GM23338 (cell line): Measurements from ENCODE around the gene NDUFV1. TPM values are rescaled to one million over a fixed set of nuclear protein-coding genes. Genes with fewer than 3 reads are reported as not detected.

Source experiments
- ATAC-seq: fragments of 200-7000 bp; cut with Tn5 transposase; 3 replicates; pipeline ENCODE4 v1.9.1; 2020
- DNase-seq: peaks from one replicate; pipeline ENCODE4 v3.0.0-alpha.2; 2015; ENCODE audit warnings: low spot score
- H2AFZ ChIP-seq: fragments of 200-600 bp; sonication (generic); 2 replicates; pipeline ENCODE4 v1.8.0; 2016; ENCODE audit warnings: antibody characterized with exemption, mild to moderate bottlenecking, moderate library complexity
- H3F3A ChIP-seq: fragments of 200-600 bp; sonication (generic); replicated peaks from 2 replicates; pipeline ENCODE4 v1.8.0; 2017; ENCODE audit warnings: antibody characterized with exemption, mixed run types, low read depth
- H3K27ac ChIP-seq: fragments of 200-600 bp; sonication (generic); 2 replicates; pipeline ENCODE4 v1.6.1; 2016; ENCODE audit warnings: low read depth
- H3K27me3 ChIP-seq: fragments of 200-600 bp; sonication (generic); 2 replicates; pipeline ENCODE4 v1.8.0; 2016; ENCODE audit warnings: mild to moderate bottlenecking, mixed run types, moderate library complexity; ENCODE audit not compliant: insufficient read depth
- H3K36me3 ChIP-seq: fragments of 200-600 bp; sonication (generic); 2 replicates; pipeline ENCODE4 v1.8.0; 2016; ENCODE audit warnings: mild to moderate bottlenecking; ENCODE audit not compliant: insufficient read depth
- H3K4me1 ChIP-seq: fragments of 200-600 bp; sonication (generic); 2 replicates; pipeline ENCODE4 v1.8.0; 2016; ENCODE audit warnings: mild to moderate bottlenecking, moderate library complexity; ENCODE audit not compliant: insufficient read depth
- H3K4me2 ChIP-seq: fragments of 200-600 bp; sonication (generic); 2 replicates; pipeline ENCODE4 v1.7.1; 2017; ENCODE audit warnings: mixed run types
- H3K4me3 ChIP-seq: fragments of 200-600 bp; sonication (generic); 2 replicates; pipeline ENCODE4 v1.6.1; 2016; ENCODE audit warnings: mixed run types
- H3K79me2 ChIP-seq: fragments of 200-600 bp; sonication (generic); replicated peaks from 2 replicates; pipeline ENCODE4 v1.8.0; 2017; ENCODE audit warnings: mild to moderate bottlenecking; ENCODE audit not compliant: insufficient read depth
- H3K9me2 ChIP-seq: fragments of 200-600 bp; sonication (generic); 2 replicates; pipeline ENCODE4 v1.8.0; 2017; ENCODE audit not compliant: insufficient read depth
- H4K20me1 ChIP-seq: fragments of 200-600 bp; sonication (generic); replicated peaks from 2 replicates; pipeline ENCODE4 v1.8.0; 2017; ENCODE audit warnings: mild to moderate bottlenecking; ENCODE audit not compliant: insufficient read depth
- H3K27ac Mint-ChIP-seq: 2 replicates; pipeline ENCODE4 v1.8.0; 2020; ENCODE audit warnings: inconsistent platforms, mild to moderate bottlenecking, moderate library complexity, mixed read lengths
- H3K27me3 Mint-ChIP-seq: 3 replicates; pipeline ENCODE4 v1.8.0; 2022; ENCODE audit warnings: low read depth, mild to moderate bottlenecking, moderate library complexity, mixed read lengths, inconsistent platforms; ENCODE audit not compliant: insufficient read depth, poor library complexity
- H3K36me3 Mint-ChIP-seq: 3 replicates; pipeline ENCODE4 v1.8.0; 2021; ENCODE audit warnings: low read depth, mild to moderate bottlenecking, inconsistent platforms, moderate library complexity, mixed read lengths
- H3K4me1 Mint-ChIP-seq: 3 replicates; pipeline ENCODE4 v1.8.0; 2020; ENCODE audit warnings: mild to moderate bottlenecking, inconsistent platforms, mixed read lengths
- H3K4me3 Mint-ChIP-seq: 3 replicates; pipeline ENCODE4 v1.8.0; 2021; ENCODE audit warnings: moderate library complexity, mild to moderate bottlenecking, inconsistent platforms, mixed read lengths
- H3K9me3 Mint-ChIP-seq: 3 replicates; pipeline ENCODE4 v1.8.0; 2020; ENCODE audit warnings: moderate library complexity, mild to moderate bottlenecking, inconsistent platforms, mixed read lengths
- CREB1 ChIP-seq: fragments of 250-450 bp; sonication (Bioruptor Pico); IDR thresholded peaks from 2 replicates; pipeline ENCODE4 v1.5.0; 2020; ENCODE audit warnings: low read depth, mild to moderate bottlenecking, moderate library complexity
- CTCF ChIP-seq, 2 experiments: fragments of 200-600 bp in 1 of 2; sonication (generic) in 1 of 2; conservative IDR thresholded peaks; 2 replicates each; pipeline versions ENCODE4 v1.5.1 to v1.6.1; 2016 to 2017; ENCODE audit warnings: antibody characterized with exemption in 2 of 2, low read depth in 2 of 2, mild to moderate bottlenecking in 2 of 2, moderate library complexity in 1 of 2
- EZH2phosphoT487 ChIP-seq: fragments of 200-600 bp; sonication (generic); IDR thresholded peaks from one replicate; pipeline ENCODE4 v1.8.1; 2018; ENCODE audit warnings: antibody characterized with exemption; ENCODE audit not compliant: unreplicated experiment
- JUNB ChIP-seq: IDR thresholded peaks from one replicate; pipeline ENCODE4 v1.6.1; 2016; ENCODE audit warnings: antibody characterized with exemption; ENCODE audit not compliant: unreplicated experiment
- NANOG ChIP-seq: IDR thresholded peaks from 2 replicates; pipeline ENCODE4 v1.6.1; 2016; ENCODE audit warnings: antibody characterized with exemption, borderline replicate concordance
- STAT1 ChIP-seq: IDR thresholded peaks from one replicate; pipeline ENCODE4 v1.6.1; 2016; ENCODE audit warnings: antibody characterized with exemption; ENCODE audit not compliant: unreplicated experiment
- ZNF114 ChIP-seq: fragments of 250-450 bp; sonication (Bioruptor Pico); IDR thresholded peaks from 2 replicates; pipeline ENCODE4 v1.5.0; 2020; ENCODE audit warnings: mild to moderate bottlenecking, moderate library complexity
- ZNF331 ChIP-seq: fragments of 250-450 bp; sonication (Bioruptor Pico); IDR thresholded peaks from 2 replicates; pipeline ENCODE4 v1.5.0; 2020; ENCODE audit warnings: low read depth, mild to moderate bottlenecking, moderate library complexity
- polyA plus RNA-seq: library from polyadenylated mRNA; unstranded; fragments of >200 nt; fragmentation: Nextera tagmentation; extraction: Ambion mirVana; gene quantifications from 2 replicates; pipeline ENCODE4 v1.2.1, GENCODE V29; 2016
- total RNA-seq: library from RNA; depleted of rRNA; stranded (reverse); fragments of >200 nt; shearing (Covaris generic); gene quantifications from 2 replicates; pipeline ENCODE4 v1.2.3, GENCODE V29; 2014

The NDUFV1 gene
- total and polyA plus RNA-seq, 2 experiments from 2014 or later, result 104 to 241 TPM

- no peaks in the 10 kb centered on the region; the same call in 2 of the 3 replicates for H3K9me3 Mint-ChIP-seq
- no peaks in the 10 kb centered on the region for H3K9me2 ChIP-seq
- no peak overlapping the region for H3K4me3 Mint-ChIP-seq
- no peaks in the 10 kb centered on the region for H4K20me1 ChIP-seq
- H3K4me1 ChIP-seq, result no peaks in the 10 kb centered on the region
- H3K4me2 ChIP-seq, result no peak overlapping the region
- no peak overlapping the region for H3K4me3 ChIP-seq
- H3K36me3 Mint-ChIP-seq, result no peaks in the 10 kb centered on the region
- H3K27me3 ChIP-seq, result peaks cover 8% of the 10 kb centered on the region
- no peaks in the 10 kb centered on the region for H3K36me3 ChIP-seq
- H3K27me3 Mint-ChIP-seq, result peaks cover 12% of the 10 kb centered on the region
- peaks cover 2% of the 10 kb centered on the region; the same call in 1 of the 3 replicates for H3K4me1 Mint-ChIP-seq
- ATAC-seq, result no peak
- H3F3A ChIP-seq, result no peaks in the 10 kb centered on the region
- H3K27ac ChIP-seq, result no peak overlapping the region
- H3K27ac Mint-ChIP-seq, result no peak overlapping the region
- H2AFZ ChIP-seq, result no peak overlapping the region
- H3K79me2 ChIP-seq, result no peaks in the 10 kb centered on the region
- DNase-seq, result no peak
- TF ChIP-seq CTCF (conservative IDR thresholded peaks at IDR 0.05; ENCODE audit: low read depth in 2 of 2) (no peak), JUNB (no peak)
Observed at GRCh38 chr11:67641338-67642172, 34.8 kb downstream of the NDUFV1 start.

GRCh38 chr11:67642173-67643120 lies 35.7 kb downstream of the NDUFV1 start:
- H3F3A ChIP-seq, result no peaks in the 10 kb centered on the region
- H3K9me2 ChIP-seq, result no peaks in the 10 kb centered on the region
- no peak for DNase-seq
- no peaks in the 10 kb centered on the region for H3K79me2 ChIP-seq
- H4K20me1 ChIP-seq, result no peaks in the 10 kb centered on the region
- H3K27me3 ChIP-seq, result peaks cover 8% of the 10 kb centered on the region
- no peak for ATAC-seq
- Mint-ChIP-seq H3K27ac (no peak overlapping the region), H3K9me3 (no peaks in the 10 kb centered on the region; the same call in 2 of the 3 replicates), H3K27me3 (peaks cover 12% of the 10 kb centered on the region), H3K4me3 (no peak overlapping the region), H3K36me3 (no peaks in the 10 kb centered on the region), H3K4me1 (peaks cover 2% of the 10 kb centered on the region; the same call in 1 of the 3 replicates)
- H2AFZ ChIP-seq, result no peak overlapping the region
- no peak overlapping the region for H3K4me3 ChIP-seq
- H3K36me3 ChIP-seq, result no peaks in the 10 kb centered on the region
- no peak overlapping the region for H3K4me2 ChIP-seq
- no peak overlapping the region for H3K27ac ChIP-seq
- no peaks in the 10 kb centered on the region for H3K4me1 ChIP-seq
- TF ChIP-seq ZNF114 (CRISPR knock-in tag), result no peak
- TF ChIP-seq NANOG, result no peak
- no peak for TF ChIP-seq EZH2phosphoT487
- TF ChIP-seq ZNF331 (CRISPR knock-in tag), result no peak
- no peak for TF ChIP-seq STAT1
- no peak for TF ChIP-seq CTCF (conservative IDR thresholded peaks at IDR 0.05; ENCODE audit: low read depth in 2 of 2)
- TF ChIP-seq CREB1 (CRISPR knock-in tag), result no peak
- no peak for TF ChIP-seq JUNB
